Body of pancreas (tissue), 4 donors: ENCODE measurements around the gene PPP1R1A.

ENCODE experiments used
- POLR2A ChIP-seq, 3 donors: fragments of 450-650 bp; IDR thresholded peaks; one replicate each; pipeline ENCODE4 v1.6.1; 2016; ENCODE audit warnings: antibody characterized with exemption in 3 of 3, mild to moderate bottlenecking in 2 of 3
- TF ChIP-seq, protein P1 (sequence below), 7 experiments: fragments of 450-650 bp in 4 of 7; fragments of 200-600 bp in 3 of 7; sonication (generic) in 3 of 7; IDR thresholded peaks; one replicate each; pipeline ENCODE4 v1.5.1; 2016 to 2019; ENCODE audit warnings: antibody characterized with exemption in 7 of 7

DNA sequence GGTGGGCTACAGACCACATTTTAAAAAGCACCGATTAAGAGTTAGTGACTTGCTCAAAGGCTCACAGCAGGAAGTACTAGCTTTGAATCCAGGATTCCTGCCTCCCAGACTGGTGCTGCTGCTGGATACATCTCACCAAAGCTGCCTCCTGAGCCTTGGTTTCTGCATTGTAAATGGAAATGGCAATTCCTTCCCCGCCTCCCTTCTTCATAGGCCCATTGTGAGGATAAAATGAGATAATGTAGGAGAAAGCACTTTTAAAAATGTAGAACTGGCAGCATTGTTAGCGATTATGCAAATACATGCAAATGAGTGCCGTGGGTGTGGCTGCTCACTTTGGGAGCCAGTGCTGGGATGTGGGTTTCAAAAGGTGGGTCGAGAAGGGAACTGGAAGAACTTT is 23.7 kb downstream of the PPP1R1A start:
- TF ChIP-seq, protein P1, sequence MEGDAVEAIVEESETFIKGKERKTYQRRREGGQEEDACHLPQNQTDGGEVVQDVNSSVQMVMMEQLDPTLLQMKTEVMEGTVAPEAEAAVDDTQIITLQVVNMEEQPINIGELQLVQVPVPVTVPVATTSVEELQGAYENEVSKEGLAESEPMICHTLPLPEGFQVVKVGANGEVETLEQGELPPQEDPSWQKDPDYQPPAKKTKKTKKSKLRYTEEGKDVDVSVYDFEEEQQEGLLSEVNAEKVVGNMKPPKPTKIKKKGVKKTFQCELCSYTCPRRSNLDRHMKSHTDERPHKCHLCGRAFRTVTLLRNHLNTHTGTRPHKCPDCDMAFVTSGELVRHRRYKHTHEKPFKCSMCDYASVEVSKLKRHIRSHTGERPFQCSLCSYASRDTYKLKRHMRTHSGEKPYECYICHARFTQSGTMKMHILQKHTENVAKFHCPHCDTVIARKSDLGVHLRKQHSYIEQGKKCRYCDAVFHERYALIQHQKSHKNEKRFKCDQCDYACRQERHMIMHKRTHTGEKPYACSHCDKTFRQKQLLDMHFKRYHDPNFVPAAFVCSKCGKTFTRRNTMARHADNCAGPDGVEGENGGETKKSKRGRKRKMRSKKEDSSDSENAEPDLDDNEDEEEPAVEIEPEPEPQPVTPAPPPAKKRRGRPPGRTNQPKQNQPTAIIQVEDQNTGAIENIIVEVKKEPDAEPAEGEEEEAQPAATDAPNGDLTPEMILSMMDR (IDR thresholded peaks at IDR 0.05) = no peak
- TF ChIP-seq POLR2A (IDR thresholded peaks at IDR 0.05) = no peak
